ENCODE measurements around the gene AHR.
"Not testable (repeated sequence)": the region's sequence is repeated elsewhere in the genome, so short reads cannot be mapped to it uniquely, and the experiment has no call there.

Gene AHR

DNA sequence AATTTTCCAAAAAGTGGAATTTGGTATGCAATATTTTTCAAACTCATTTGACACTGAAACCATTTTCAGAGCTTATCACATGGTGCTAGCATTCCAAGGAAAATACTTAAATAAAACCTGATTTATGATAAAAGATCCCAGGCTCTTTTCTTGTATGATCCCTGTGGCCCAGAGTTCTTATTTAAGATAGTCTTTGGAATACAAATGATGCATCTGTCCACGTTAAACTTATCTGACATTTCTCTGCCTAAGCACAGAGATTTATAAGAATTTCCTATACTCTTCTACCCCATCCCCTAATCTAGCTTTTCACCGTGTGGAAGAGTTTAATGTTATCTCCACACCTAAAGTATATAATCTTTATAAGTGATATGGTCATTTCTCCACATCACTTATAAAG, 66.2 kb downstream of the AHR start:
- H3K4me1 ChIP-seq: no peaks in the 10 kb centered on the region
- in situ Hi-C loops (cut with MboI; ENCODE audit: low sequenced_read_pairs): no loop called here
- H3K36me3 ChIP-seq (replicated peaks): no peaks in the 10 kb centered on the region
- DNase-seq (ENCODE audit: low spot score in 2 of 2): no peak
- H3K27me3 ChIP-seq (ENCODE audit: low read depth): no peaks in the 10 kb centered on the region
- no peaks in the 10 kb centered on the region for H3K9me3 ChIP-seq
- H3K4me3 ChIP-seq: no peak overlapping the region

DNA sequence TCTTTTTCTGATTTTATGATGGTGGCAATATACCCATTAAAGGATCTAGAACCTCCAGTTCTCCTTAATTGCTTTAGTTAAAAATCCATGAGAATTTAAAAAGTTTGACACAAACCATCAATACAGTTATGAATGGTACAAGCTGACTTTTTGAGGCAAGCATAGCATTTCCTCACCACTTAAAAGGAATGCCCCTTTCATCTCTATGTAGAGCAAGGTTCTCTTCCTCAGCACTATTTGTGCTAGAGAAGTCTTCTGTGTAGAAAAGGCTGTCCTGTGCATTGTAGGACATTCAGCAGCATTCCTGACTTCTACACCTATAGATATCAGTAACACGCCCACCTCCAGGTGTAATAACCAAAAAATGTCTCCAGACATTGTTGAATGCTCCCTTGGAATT, 67.3 kb downstream of the AHR start:
- Histone ChIP-seq H3K27me3 (ENCODE audit: low read depth) (no peaks in the 10 kb centered on the region), H3K36me3 (replicated peaks) (no peaks in the 10 kb centered on the region), H3K4me1 (no peaks in the 10 kb centered on the region), H3K9me3 (no peaks in the 10 kb centered on the region), H3K4me3 (no peak overlapping the region)
- in situ Hi-C loops (cut with MboI; ENCODE audit: low sequenced_read_pairs): no loop called here
- DNase-seq (ENCODE audit: low spot score in 2 of 2): no peak

DNA sequence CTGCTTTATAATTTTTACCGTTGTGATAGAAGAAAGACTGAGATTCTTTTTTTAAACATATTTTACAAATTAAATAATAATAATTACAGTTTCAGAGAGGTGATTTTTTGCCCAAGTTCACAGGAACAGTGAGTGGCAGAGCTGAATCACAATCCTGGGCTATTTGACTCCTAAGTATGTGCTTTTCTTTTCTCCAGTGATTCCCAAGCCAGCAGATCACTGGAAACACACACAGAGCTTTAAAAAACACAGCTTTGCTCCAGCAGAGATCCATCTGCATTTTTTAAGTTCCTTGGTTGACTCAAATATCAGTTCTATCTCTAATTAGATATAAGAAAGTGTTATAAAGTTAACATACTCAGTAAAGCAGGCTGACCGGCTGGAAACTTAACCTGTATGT, 69.0 kb downstream of the AHR start:
- no peaks in the 10 kb centered on the region for H3K9me3 ChIP-seq
- in situ Hi-C loops (cut with MboI; ENCODE audit: low sequenced_read_pairs): no loop called here
- no peaks in the 10 kb centered on the region for H3K36me3 ChIP-seq (replicated peaks)
- no peak overlapping the region for H3K4me3 ChIP-seq
- no peaks in the 10 kb centered on the region for H3K27me3 ChIP-seq (ENCODE audit: low read depth)
- H3K4me1 ChIP-seq: no peaks in the 10 kb centered on the region
- no peak for DNase-seq (ENCODE audit: low spot score in 2 of 2)

DNA sequence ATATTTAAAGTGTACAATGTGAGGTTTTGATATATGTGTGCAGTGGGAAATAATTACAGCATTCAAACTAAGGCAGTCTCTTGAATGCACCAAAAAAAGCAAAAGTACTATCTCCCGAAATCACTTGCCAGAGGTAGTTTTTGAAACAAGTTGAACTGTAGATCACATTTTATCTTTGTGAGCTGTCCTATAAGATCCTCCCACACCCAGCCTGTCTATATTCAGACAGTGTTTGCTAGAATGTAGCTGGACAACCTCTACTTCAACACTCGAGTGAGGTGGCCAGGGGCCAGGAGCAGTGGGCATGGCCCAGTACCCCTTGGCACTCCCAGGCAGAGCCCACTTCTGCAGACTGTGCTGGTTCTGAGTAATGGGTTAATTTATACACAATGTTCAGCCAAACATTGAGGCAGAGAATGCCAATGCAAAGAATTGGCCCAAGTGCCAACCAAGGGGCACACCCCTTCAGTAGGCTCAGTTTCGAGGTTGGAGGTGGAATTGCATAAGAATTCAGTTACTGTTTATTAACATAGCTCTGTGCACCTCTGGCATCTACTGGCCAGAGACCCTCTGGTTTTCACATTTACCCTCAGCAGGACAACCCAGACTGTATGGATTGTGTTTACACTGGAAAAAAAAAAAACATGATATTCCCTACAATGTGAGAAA, 70.5 kb downstream of the AHR start:
- in situ Hi-C loops (cut with MboI; ENCODE audit: low sequenced_read_pairs): no loop called here
- H3K9me3 ChIP-seq: no peaks in the 10 kb centered on the region
- H3K4me1 ChIP-seq: no peaks in the 10 kb centered on the region
- H3K4me3 ChIP-seq: no peak overlapping the region
- no peaks in the 10 kb centered on the region for H3K36me3 ChIP-seq (replicated peaks)
- no peaks in the 10 kb centered on the region for H3K27me3 ChIP-seq (ENCODE audit: low read depth)
- no peak for DNase-seq (ENCODE audit: low spot score in 2 of 2)

DNA sequence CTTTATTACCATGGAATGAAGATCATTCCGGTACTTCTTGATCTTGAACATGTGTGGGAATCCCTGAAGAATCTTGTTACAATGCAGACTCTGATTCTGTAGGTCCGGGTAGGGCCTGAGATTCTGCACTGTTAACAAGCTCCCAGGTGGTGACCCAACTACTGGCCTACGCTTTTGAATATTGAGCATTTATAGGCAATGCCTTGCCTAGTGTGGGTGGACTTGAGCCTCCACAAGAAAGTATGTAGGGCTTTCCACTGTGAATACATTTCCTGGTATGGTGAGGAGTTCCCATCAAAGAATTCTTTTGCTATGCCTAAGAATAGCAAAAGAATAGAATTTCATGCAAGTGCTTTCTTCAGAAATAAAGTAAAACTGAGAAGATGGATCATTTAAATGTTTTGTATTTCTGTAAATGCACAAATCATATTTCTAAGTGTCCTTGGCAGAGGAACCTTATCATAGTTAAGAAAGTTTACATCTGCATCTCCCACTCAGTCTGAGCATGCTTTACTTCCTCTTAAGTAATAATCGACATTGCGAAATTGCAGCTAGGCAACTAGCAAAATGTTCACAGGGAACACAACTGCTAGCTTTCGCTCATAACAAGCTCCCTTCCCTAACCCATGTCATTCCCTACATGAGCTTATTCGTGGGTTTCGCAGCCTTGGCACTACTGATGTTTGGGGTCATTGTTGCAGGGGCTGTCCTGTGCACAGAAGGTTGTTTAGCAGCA, 71.4 kb downstream of the AHR start:
- no peaks in the 10 kb centered on the region for H3K9me3 ChIP-seq
- no peak overlapping the region for H3K4me3 ChIP-seq
- in situ Hi-C loops (cut with MboI; ENCODE audit: low sequenced_read_pairs): no loop called here
- H3K36me3 ChIP-seq (replicated peaks): no peaks in the 10 kb centered on the region
- H3K27me3 ChIP-seq (ENCODE audit: low read depth): no peaks in the 10 kb centered on the region
- DNase-seq (ENCODE audit: low spot score in 2 of 2): no peak
- no peaks in the 10 kb centered on the region for H3K4me1 ChIP-seq

DNA sequence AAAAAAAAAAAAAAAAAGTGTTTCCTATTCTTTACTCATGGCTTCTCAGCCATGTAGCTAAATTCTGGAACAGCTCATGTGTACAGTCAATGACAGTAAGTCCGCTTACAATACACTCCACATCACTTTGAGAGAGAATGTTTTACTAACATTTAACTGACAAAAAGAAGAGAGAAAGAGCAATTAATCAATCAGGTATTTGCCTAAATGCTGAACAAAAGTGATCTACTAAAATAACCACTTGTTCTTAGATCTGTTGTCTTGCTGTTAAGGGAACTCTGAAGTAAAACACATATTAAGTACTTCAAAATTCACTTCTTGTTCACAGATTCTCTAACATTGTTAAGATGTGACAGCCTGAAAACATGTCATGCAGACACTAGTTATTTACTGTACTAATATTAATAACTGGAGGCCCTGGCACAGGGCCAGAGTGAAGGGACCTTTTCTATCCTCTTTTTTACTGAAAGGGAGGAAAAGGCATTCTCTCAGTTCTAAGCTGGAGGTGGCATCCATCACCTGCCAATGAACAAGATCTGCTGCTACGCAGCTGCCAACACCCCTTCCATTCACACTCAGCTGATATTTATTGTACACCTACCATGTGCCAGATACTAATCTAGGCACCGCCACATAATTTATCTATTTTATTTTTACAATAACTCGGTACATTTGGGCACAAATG, 72.6 kb downstream of the AHR start:
- in situ Hi-C loops (cut with MboI; ENCODE audit: low sequenced_read_pairs): no loop called here
- H3K9me3 ChIP-seq: no peaks in the 10 kb centered on the region
- no peak for DNase-seq (ENCODE audit: low spot score in 2 of 2)
- no peaks in the 10 kb centered on the region for H3K27me3 ChIP-seq (ENCODE audit: low read depth)
- H3K4me1 ChIP-seq: no peaks in the 10 kb centered on the region
- no peak overlapping the region for H3K4me3 ChIP-seq
- no peaks in the 10 kb centered on the region for H3K36me3 ChIP-seq (replicated peaks)

DNA sequence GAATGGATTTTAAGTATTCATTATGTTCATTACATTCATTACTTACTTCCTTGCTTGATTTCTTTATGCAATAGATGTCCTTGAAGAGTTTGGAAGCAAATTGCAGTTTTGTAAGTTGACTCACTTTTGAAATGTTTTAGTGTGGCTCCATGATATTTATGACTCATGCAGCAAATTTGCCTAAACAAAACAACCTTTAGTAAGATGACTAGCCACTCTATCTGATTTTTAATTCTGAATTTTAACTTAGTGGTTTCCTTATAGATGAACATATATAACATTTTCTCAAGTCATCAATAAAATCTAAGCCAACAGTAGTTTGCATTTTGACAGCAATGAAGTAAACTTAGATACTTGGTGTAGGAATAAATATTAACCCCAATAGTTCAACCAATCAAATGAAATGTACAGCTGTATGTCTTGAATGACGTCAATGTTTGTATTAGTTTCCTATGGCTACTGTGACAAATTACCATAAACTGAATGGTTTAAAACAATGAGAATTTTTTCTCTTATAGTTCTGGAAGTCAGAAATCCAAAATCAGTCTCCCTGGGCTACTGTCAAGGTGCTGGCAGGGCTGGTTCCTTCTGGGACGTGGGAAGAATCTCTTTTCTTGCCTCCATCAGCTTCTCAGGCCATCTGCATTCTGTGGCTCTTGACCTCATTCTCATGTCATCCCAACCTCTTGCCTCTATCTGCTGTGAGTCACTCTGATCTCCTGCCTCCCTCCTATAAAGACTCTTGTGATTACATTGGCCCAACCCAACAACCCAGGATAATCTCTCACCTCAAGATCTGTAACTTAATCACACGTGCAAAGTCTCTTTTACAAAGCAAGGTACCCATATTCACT, 73.4 kb downstream of the AHR start:
- no peaks in the 10 kb centered on the region for H3K36me3 ChIP-seq (replicated peaks)
- H3K4me1 ChIP-seq: no peaks in the 10 kb centered on the region
- in situ Hi-C loops (cut with MboI; ENCODE audit: low sequenced_read_pairs): no loop called here
- no peaks in the 10 kb centered on the region for H3K9me3 ChIP-seq
- no peak for DNase-seq (ENCODE audit: low spot score in 2 of 2)
- no peak overlapping the region for H3K4me3 ChIP-seq
- H3K27me3 ChIP-seq (ENCODE audit: low read depth): no peaks in the 10 kb centered on the region

DNA sequence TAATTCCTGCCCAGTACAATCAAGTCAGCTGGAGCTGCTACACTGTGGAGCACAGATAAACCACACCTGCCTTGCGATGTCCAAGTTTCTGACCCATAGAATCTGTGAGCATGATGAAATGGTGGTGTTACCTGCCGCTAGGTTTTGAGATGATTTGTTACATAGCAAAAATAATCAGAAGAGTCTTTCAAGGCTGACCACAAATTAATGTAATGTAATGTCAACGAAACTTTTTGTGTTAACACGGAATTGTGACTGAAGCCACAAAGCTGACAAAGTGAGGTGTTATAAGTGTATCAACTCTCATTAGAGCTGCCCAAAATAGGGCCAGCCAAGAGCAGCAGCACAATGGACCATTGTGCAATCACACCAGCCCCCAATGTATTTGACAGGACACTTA, 75.7 kb downstream of the AHR start:
- DNase-seq (ENCODE audit: low spot score in 2 of 2): no peak
- Histone ChIP-seq H3K36me3 (replicated peaks) (no peaks in the 10 kb centered on the region), H3K4me1 (no peaks in the 10 kb centered on the region), H3K4me3 (no peak overlapping the region), H3K27me3 (ENCODE audit: low read depth) (0 out of 2 replicates have a peak, but pooled peaks cover 4% of the 10 kb centered on the region), H3K9me3 (no peaks in the 10 kb centered on the region)
- in situ Hi-C loops (cut with MboI; ENCODE audit: low sequenced_read_pairs): no loop called here

DNA sequence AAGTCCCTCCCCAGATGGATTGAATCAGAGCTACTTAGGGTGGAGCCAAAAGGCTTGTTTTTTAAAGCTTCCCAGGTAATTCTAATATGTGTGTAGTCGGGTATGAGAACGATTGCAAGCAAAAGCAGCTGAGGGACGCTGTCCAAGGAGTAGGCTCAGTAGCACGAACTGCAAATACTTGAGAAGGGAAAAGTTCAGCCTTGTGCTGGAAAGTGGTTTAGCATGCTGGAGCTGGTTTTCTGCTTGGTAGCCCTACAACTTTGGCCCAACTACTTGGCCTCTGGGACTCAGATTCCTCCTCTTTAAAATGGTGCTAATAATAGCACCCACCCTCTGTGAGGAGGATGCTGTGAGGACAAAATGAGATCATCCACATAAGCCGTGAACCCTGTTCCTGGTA, 76.2 kb downstream of the AHR start:
- in situ Hi-C loops (cut with MboI; ENCODE audit: low sequenced_read_pairs): no loop called here
- Histone ChIP-seq H3K4me3 (no peak overlapping the region), H3K36me3 (replicated peaks) (no peaks in the 10 kb centered on the region), H3K27me3 (ENCODE audit: low read depth) (peaks cover 4% of the 10 kb centered on the region; the same call in 1 of the 2 replicates), H3K4me1 (no peaks in the 10 kb centered on the region), H3K9me3 (no peaks in the 10 kb centered on the region)
- DNase-seq (ENCODE audit: low spot score in 2 of 2): no peak

DNA sequence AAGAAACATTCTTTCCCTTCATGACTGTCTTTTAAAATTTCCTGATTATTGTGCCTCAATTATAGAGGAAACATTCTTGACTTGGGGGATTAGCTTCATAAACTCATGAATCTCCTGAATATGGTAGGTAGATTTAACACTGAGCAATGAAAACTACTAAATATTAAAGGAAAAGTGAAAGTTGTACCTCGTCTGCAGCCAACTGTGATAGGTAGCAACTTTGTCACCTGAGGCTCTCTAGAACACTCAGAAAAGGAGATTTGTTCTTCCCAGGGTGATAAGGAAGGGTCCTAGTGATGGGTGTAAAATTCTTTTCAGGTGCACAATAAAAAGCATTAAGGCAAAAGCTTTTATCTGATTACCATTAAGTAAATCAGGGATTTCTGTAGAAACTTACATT, 78.1 kb downstream of the AHR start:
- in situ Hi-C loops (cut with MboI; ENCODE audit: low sequenced_read_pairs): no loop called here
- Histone ChIP-seq H3K36me3 (replicated peaks) (no peaks in the 10 kb centered on the region), H3K27me3 (ENCODE audit: low read depth) (peaks cover 4% of the 10 kb centered on the region; the same call in 1 of the 2 replicates), H3K9me3 (no peaks in the 10 kb centered on the region), H3K4me3 (no peak overlapping the region), H3K4me1 (no peaks in the 10 kb centered on the region)
- DNase-seq (ENCODE audit: low spot score in 2 of 2): no peak

DNA sequence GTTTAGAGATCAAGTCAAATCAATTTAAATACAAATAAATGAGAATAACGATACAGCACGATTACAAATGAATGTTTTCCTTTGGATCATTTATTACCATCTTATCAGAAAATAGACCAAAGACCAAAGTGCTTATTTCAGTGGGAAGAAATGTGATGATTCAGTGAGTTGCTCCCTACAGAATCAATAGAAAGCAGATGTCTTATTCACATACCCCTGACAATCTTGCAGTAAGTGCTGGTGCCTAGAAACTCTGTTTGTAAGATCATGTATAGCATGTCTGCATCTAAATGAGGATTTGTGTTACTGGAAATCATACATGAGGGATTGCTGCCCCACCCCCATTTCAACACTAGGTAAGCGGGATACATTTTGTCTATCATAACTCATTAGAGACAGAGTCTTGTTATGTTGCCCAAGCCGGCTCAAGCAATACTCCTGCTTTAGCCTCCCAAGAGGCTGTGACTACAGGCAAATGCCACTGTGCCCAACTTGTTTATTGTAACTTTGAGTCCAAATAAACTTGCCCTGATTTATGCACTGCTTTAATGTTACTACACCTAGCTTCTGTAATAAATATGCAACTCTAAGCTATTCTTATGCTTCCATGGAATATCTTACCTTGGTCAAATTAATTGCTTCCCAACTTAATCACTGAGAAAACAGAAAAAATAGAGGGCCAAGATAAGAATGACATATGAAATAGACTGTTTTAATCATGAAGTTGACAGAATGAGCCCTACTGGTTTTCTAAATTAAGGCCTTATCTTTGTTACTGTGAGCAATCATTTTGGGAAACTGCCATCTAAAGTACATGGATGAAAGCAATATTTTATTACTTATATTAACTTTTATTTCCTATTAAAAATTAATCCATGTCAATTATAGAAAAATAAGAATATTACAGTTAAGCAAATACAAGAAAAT, 82.5 kb downstream of the AHR start:
- Histone ChIP-seq H3K4me3 (no peak overlapping the region), H3K36me3 (replicated peaks) (no peaks in the 10 kb centered on the region), H3K9me3 (no peaks in the 10 kb centered on the region), H3K27me3 (ENCODE audit: low read depth) (peaks cover 4% of the 10 kb centered on the region; the same call in 1 of the 2 replicates), H3K4me1 (no peaks in the 10 kb centered on the region)
- DNase-seq (ENCODE audit: low spot score in 2 of 2): no peak
- in situ Hi-C loops (cut with MboI; ENCODE audit: low sequenced_read_pairs): no loop called here

DNA sequence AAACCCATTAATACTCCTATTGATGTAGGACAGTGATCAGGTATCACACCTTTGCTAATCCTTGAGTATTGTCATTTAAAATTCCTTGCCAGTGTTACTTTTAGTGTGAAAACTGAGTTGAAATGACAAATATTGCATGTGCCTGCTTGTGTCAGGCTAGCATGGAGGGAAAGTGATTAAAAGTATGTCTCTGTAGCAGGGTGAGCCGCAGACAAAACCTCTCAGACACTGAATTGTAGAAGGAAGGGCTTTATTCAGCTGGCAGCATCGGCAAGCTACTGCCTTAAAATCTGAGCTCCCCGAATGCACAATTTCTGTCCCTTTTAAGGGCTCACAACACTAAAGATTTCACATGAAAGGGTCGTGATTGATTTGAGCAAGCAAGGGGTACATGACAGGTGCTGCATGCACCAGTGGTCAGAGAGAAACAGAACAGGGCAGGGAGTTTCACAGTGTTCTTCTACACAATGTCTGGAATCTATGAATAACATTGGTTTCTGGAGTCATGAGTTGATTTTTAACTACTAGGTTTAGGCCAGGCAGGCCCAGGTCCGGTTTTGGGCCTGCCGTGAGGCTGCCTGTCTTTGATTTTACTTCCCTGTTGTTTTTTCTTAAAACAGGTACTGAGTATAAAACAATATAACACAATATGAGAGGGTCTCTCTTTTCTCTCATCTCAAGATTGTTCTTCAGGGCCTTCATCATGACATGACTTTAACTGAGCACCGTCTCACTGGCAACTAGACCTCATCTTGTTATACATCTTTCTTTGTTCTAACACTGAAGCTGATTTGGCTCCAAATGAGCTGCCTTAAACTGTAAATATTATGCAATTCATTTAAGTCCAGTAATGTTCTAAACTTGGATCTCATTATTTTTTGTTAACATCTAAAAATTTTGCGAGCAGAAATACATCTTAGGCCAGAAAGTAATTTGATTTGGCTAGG, 84.2 kb downstream of the AHR start:
- in situ Hi-C loops (cut with MboI; ENCODE audit: low sequenced_read_pairs); H3K9me3 ChIP-seq; H3K27me3 ChIP-seq (ENCODE audit: low read depth); H3K4me1 ChIP-seq; H3K36me3 ChIP-seq (replicated peaks); DNase-seq (ENCODE audit: low spot score in 2 of 2); H3K4me3 ChIP-seq: not testable (repeated sequence)

All from HAP-1 (cell line).